ENCODE data around the gene DRAP1. TPM values are rescaled to one million over a fixed set of nuclear protein-coding genes. Genes with fewer than 3 reads are reported as not detected.

Gene DRAP1
- total RNA-seq, 1 donor from 2014 or later, result 118 TPM

DNA sequence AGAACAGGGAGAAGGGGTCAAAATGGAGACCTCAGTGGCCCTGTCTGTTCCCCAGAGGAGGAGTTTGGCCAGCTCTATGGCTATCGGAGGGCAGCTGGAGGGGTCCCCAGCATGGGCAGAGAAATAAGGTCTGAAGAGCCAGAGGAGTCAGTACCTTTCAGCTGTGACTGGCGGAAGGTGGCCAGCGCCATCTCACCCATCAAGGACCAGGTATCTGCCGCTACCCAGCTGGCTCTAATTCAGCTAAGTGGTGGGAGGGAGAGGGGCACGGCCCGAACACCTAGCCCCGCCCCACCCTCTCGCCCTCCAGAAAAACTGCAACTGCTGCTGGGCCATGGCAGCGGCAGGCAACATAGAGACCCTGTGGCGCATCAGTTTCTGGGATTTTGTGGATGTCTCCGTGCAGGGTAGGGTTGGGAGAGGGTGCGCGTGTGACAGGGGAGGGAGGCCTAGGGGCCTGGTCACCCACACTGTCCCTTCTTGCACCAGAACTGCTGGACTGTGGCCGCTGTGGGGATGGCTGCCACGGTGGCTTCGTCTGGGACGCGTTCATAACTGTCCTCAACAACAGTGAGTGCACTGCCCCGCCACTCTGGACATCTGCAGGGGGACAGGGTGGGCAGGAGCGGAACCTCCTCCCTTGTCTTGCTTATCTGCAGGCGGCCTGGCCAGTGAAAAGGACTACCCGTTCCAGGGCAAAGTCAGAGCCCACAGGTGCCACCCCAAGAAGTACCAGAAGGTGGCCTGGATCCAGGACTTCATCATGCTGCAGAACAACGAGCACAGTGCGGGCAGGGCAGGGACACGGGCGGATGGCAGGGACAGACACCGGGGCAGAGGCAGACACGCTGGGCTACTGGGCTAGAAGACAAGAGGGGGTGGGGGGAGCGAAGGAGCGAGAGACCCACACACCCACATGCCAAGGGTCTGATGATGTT lies 36.8 kb upstream of the DRAP1 start:
- Mint-ChIP-seq H3K27ac (no peak overlapping the region), H3K4me3 (ENCODE audit: low read depth) (no peak overlapping the region), H3K36me3 (ENCODE audit: low read depth) (peaks cover 51% of the 10 kb centered on the region), H3K4me1 (ENCODE audit: low read depth) (peaks cover 35% of the 10 kb centered on the region), H3K9me3 (no peaks in the 10 kb centered on the region), H3K27me3 (ENCODE audit: low read depth) (no peaks in the 10 kb centered on the region)
- intact Hi-C loops (cut with micrococcal nuclease), result no loop called here
- no peak for DNase-seq (ENCODE audit: low spot score)

DNA sequence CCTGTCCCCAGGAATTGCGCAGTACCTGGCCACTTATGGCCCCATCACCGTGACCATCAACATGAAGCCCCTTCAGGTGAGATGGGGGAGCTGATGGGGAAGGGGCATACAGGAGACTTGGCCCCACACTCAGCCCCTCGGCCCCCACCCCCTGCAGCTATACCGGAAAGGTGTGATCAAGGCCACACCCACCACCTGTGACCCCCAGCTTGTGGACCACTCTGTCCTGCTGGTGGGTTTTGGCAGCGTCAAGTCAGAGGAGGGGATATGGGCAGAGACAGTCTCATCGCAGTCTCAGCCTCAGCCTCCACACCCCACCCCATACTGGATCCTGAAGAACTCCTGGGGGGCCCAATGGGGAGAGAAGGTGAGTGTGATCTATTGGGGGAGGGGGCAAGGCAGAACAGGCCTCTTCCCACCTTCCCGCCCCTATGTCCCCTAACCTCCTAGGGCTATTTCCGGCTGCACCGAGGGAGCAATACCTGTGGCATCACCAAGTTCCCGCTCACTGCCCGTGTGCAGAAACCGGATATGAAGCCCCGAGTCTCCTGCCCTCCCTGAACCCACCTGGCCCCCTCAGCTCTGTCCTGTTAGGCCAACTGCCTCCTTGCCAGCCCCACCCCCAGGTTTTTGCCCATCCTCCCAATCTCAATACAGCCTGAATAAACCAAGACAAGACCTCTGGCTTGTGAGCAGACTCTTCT lies 36.0 kb upstream of the DRAP1 start:
- Mint-ChIP-seq H3K27me3 (ENCODE audit: low read depth) (no peaks in the 10 kb centered on the region), H3K27ac (no peak overlapping the region), H3K4me3 (ENCODE audit: low read depth) (no peak overlapping the region), H3K9me3 (no peaks in the 10 kb centered on the region), H3K36me3 (ENCODE audit: low read depth) (peaks cover 54% of the 10 kb centered on the region), H3K4me1 (ENCODE audit: low read depth) (peaks cover 36% of the 10 kb centered on the region)
- intact Hi-C loops (cut with micrococcal nuclease), result no loop called here
- no peak for DNase-seq (ENCODE audit: low spot score)

DNA sequence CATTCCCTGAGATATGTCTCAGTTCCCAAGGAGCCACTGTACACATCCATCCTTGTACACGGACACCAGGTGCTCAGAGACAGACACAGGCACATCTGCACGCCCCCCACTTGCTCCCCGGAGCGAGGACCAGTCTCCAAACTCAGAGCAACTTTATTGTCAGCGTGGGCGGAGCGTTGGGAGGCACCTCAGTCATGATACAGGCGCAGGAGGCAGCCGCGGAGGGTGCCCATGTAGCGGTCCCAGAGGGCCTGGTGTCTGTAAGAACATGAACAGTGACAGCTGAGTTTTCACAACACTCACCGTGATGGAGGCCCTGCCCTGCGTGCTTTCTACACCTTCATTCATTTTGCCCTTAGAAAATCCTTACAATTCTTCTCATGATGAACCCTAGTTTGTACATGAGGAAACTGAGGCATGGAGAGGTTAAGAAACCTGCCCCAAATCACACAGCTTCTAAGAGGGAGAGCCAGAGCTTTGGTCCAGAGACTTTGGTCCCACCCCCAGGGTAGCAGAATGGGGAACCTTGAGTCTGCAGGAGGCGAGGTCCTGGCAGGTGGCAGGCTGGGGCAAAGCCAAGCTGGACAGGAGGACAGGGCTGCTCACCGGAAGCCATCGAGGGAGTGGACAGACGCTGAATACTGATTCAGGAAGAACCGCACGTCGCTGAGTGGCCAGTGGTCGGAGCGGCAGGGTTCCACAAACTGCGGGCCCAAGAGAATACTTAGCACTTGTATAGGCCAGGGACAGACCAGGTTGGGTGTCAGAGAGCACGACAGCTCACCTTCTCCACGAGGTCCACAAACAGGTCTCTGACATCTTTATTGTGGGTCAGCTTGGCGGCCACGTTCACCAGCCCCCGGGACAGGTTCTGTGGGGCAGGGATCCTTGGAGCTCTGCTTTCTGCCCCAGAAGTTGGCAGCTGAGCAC lies 35.2 kb upstream of the DRAP1 start:
- H3K9me3 Mint-ChIP-seq, result no peaks in the 10 kb centered on the region
- no peak overlapping the region for H3K4me3 Mint-ChIP-seq (ENCODE audit: low read depth)
- H3K27me3 Mint-ChIP-seq (ENCODE audit: low read depth), result no peaks in the 10 kb centered on the region
- intact Hi-C loops (cut with micrococcal nuclease), result loop anchor here (1.0 kb wide), 1 partner anchor 105 kb away; no protein-coding TSS in a partner anchor
- peak overlapping the region; percentile 58 for H3K27ac Mint-ChIP-seq
- no peak for DNase-seq (ENCODE audit: low spot score)
- peaks cover 55% of the 10 kb centered on the region for H3K36me3 Mint-ChIP-seq (ENCODE audit: low read depth)
- peaks cover 36% of the 10 kb centered on the region for H3K4me1 Mint-ChIP-seq (ENCODE audit: low read depth)

DNA sequence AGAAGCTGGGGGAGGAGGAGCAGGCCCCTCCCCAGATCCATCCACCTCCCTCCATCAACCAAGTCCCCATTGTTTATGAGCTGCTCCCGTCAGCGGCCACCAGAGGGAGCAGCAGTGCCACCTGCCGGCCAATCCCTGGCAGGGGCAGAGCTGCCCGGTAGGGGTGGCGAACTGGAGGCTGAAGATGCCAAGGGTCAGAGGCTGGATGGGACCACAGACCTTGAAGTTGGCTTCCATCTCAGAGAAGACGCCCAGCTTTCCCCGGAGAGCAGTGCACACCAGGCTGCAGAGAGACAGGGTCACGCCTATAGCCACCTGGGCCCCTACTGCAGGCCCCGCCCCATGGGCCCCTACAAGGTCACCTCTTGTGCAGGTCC lies 34.5 kb upstream of the DRAP1 start:
- Mint-ChIP-seq H3K27me3 (ENCODE audit: low read depth) (no peaks in the 10 kb centered on the region), H3K36me3 (ENCODE audit: low read depth) (peaks cover 55% of the 10 kb centered on the region), H3K4me1 (ENCODE audit: low read depth) (peaks cover 37% of the 10 kb centered on the region), H3K4me3 (ENCODE audit: low read depth) (no peak overlapping the region), H3K27ac (peak overlapping the region; percentile 58), H3K9me3 (no peaks in the 10 kb centered on the region)
- intact Hi-C loops (cut with micrococcal nuclease), result loop anchor here (1.0 kb wide), 1 partner anchor 105 kb away; no protein-coding TSS in a partner anchor
- DNase-seq (ENCODE audit: low spot score), result peak; percentile 77

DNA sequence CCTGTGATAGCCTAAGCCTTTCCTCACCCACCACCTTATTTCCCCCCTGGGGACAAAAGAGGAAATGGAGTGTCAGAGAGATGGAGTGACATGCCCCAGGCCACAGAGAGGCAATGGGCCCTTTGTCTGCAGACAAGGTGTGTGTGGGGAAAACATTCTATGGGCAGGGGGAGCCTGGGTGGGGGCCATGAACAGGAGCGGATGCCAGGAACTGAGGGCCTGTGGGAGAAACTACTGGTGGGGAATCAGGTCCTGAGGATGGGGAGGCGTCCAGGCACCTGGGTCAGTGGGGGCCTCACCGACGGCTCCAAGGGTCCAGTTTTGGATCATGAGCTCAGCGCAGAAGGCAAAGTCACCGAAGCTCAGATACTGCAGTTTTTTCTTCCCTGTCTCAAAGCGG lies 34.0 kb upstream of the DRAP1 start:
- Mint-ChIP-seq H3K4me3 (ENCODE audit: low read depth) (no peak overlapping the region), H3K27me3 (ENCODE audit: low read depth) (no peaks in the 10 kb centered on the region), H3K27ac (no peak overlapping the region)

DNA sequence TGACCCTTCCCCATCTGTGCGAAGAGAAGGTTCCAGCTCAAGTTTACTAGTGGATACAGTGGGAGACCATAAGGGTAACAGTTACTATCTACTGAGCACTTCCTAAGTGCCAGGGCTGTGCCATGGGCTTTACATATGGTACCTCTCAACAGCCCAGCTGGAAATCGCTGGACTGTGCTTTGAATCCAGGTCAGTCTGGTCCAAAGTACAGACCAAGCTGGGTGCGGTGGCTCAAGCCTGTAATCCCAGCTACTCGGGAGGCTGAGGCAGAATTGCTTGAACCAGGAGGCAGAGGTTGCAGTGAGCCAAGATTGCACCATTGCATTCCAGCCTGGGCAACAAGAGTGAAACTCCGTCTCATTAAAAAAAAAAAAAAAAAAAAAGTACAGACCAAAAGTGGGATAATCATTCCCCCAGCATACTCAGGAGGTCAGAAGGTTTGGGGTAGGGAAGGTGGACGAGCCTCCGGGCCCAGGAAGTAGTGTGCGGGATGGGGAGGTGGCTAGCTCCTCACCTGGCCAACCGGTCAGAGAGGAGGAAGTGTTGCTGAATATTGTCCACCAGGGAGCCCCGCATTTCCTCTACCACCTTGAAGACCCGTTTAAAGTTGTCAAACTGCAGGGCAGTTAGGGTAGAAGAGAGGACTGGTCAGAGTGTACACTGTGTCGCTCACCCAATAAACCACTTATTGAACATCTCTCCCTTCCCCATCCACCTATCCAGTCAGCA lies 33.3 kb upstream of the DRAP1 start:
- Mint-ChIP-seq H3K9me3 (no peaks in the 10 kb centered on the region), H3K36me3 (ENCODE audit: low read depth) (peaks cover 51% of the 10 kb centered on the region), H3K4me1 (ENCODE audit: low read depth) (peaks cover 36% of the 10 kb centered on the region), H3K27ac (no peak overlapping the region), H3K4me3 (ENCODE audit: low read depth) (peak overlapping the region; percentile 98), H3K27me3 (ENCODE audit: low read depth) (no peaks in the 10 kb centered on the region)
- intact Hi-C loops (cut with micrococcal nuclease), result no loop called here
- DNase-seq (ENCODE audit: low spot score), result no peak

More for the DNA sequence above, 34.0 kb upstream of the DRAP1 start:
- peaks cover 41% of the 10 kb centered on the region for H3K4me1 Mint-ChIP-seq (ENCODE audit: low read depth)
- peaks cover 55% of the 10 kb centered on the region for H3K36me3 Mint-ChIP-seq (ENCODE audit: low read depth)
- no peaks in the 10 kb centered on the region for H3K9me3 Mint-ChIP-seq
- DNase-seq (ENCODE audit: low spot score), result no peak
- intact Hi-C loops (cut with micrococcal nuclease), result no loop called here

DNA sequence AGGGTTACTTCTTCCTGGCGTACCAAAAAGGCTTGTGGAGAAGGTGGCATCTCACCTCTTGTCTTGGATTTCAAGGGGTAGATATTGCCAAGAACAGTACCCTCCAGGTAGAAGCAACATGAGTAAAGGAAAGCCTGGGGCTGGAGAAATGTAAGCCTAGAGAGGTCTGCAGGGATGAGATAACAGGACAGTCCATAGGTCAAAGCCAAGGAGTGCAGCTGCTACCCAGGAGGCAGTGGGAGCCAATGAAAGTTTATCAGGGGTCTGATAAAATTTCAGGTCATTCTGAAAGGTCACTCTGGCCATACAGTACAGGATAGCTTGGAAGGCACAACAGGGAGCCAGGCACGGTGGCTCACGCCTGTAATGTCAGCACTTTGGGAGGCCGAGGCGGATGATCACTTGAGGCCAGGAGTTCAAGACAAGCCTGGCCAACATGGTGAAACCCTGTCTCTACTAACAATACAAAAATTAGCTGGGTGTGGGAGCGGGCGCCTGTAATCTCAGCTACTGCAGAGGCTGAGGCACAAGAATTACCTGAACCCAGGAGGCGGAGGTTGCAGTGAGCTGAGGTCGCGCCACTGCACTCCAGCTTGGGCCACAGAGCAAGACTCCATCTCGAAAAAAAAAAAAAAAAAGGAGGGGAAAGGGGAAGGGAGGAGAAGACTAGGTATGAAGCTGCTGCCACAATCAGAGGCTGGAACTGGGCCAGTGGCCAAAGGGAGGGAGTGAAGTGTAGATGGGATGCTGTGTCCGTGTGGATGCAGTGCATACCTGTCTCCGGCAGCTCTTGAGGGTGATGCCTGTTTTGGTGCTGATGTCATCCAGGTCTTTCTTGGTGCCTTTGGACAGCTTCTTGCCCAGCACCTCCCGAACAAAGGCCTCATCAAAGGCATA lies 32.2 kb upstream of the DRAP1 start:
- H3K27ac Mint-ChIP-seq, result peak overlapping the region; percentile 92
- H3K4me1 Mint-ChIP-seq (ENCODE audit: low read depth), result peaks cover 37% of the 10 kb centered on the region
- intact Hi-C loops (cut with micrococcal nuclease), result no loop called here
- no peak for DNase-seq (ENCODE audit: low spot score)
- H3K27me3 Mint-ChIP-seq (ENCODE audit: low read depth), result no peaks in the 10 kb centered on the region
- no peaks in the 10 kb centered on the region for H3K9me3 Mint-ChIP-seq
- H3K4me3 Mint-ChIP-seq (ENCODE audit: low read depth), result peak overlapping the region; percentile 98
- H3K36me3 Mint-ChIP-seq (ENCODE audit: low read depth), result peaks cover 57% of the 10 kb centered on the region

DNA sequence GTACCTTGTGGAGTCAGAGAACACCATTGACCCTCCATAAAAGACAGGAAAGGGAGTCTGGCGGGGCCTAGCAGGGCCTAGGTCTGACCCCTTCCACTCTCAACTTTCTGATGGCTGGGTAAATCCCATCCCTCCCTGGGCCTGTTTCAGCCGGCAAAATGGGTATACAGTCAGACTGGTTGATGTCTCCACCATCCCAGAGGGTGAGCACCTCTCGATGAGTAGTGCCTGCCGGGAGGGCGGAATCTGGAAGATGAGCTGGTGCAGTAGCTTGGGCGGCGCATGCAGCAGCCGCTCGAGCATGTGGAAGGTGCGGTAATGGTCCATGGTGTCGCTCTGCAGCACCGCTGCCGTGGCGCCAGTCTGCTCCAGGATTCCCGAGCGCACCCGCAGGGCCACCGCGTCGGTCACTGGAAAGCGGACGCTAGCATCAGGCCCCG lies 31.5 kb upstream of the DRAP1 start:
- no peak for DNase-seq (ENCODE audit: low spot score)
- H3K36me3 Mint-ChIP-seq (ENCODE audit: low read depth), result peaks cover 57% of the 10 kb centered on the region
- intact Hi-C loops (cut with micrococcal nuclease), result loop anchor here (1.0 to 2.0 kb wide), 2 partner anchors 73 to 102 kb away; partner anchors contain the start of gene SART1
- H3K9me3 Mint-ChIP-seq, result no peaks in the 10 kb centered on the region
- no peaks in the 10 kb centered on the region for H3K27me3 Mint-ChIP-seq (ENCODE audit: low read depth)
- H3K27ac Mint-ChIP-seq, result peak overlapping the region; percentile 92
- H3K4me3 Mint-ChIP-seq (ENCODE audit: low read depth), result peak overlapping the region; percentile 98
- peaks cover 44% of the 10 kb centered on the region for H3K4me1 Mint-ChIP-seq (ENCODE audit: low read depth)

DNA sequence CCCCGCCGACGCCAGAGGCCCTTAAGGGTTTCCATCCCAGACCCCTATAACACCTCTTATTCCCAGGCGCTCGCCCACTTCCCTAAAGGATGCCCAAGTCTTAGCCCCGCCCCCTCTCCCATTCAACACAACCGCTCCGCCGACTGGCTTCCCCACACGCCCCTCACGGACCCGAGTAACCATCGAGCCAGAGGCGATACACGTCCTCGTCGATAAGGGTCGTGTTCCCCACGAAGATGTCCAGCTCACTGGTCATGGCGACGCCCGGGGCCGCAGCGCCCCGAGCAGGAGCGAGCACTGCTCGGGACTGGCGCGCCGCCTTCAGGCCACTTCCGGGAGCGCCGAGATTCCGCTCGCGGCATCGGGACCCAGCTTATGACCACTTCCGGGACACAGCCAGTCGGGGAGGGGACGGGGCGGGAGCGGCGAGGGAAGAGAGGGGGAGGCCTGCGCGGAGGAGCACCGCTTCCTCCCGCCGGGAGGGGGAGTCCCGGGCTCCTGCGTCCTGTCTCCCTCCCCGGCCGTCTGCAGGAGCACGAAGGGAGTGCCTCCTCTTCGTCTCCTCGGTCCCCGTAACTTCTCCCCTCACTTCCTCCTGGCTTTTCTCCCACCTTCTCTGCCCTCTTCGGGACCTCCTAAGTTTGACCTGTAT lies 30.9 kb upstream of the DRAP1 start, which contains the start of gene FIBP:
Gene FIBP, minus strand, starts transcription at position 309 of the 652 bp plus-strand sequence. Its CDS starts 53 bp downstream, at position 256.
- Mint-ChIP-seq H3K9me3 (no peaks in the 10 kb centered on the region), H3K4me3 (ENCODE audit: low read depth) (peak within 1 kb of the TSS; percentile 98), H3K4me1 (ENCODE audit: low read depth) (peaks cover 47% of the 10 kb centered on the region), H3K36me3 (ENCODE audit: low read depth) (peaks cover 61% of the 10 kb centered on the region), H3K27me3 (ENCODE audit: low read depth) (no peaks in the 10 kb centered on the region), H3K27ac (peak within 1 kb of the TSS; percentile 92)
- peak; percentile 91 for DNase-seq (ENCODE audit: low spot score)
- intact Hi-C loops (cut with micrococcal nuclease), result loop anchor here (1.0 to 2.0 kb wide), 2 partner anchors 73 to 101 kb away; partner anchors contain the start of gene SART1

DNA sequence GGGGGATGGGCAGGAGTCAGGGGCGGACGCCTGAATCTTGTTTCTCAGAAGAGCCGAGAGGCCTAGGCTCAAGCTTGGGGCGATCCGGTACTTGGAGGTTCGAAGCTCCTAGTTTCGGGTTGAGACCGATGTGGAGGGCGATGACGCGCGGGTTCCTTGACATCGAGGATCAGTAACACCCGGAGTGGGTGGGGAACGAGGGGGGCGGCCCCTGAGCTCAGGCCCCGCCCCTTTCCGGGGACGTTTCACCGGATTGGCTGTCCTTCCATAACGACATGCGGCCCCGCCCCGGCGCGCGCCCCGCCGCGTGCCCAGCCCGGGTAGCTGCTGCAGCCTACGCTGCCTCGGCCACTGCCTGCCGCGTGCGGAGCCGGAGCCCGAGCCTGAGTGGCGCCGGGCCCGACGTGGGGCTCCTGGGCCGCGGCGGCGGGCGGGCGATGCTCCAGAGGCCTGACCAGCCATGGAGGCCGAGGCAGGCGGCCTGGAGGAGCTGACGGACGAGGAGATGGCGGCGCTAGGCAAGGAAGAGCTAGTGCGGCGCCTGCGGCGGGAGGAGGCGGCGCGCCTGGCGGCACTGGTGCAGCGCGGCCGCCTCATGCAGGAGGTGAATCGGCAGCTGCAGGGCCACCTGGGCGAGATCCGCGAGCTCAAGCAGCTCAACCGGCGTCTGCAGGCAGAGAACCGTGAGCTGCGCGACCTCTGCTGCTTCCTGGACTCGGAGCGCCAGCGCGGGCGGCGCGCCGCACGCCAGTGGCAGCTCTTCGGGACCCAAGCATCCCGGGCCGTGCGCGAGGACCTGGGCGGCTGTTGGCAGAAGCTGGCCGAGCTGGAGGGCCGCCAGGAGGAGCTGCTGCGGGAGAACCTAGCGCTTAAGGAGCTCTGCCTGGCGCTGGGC lies 28.7 kb upstream of the DRAP1 start, which contains the start of gene CCDC85B:
Gene CCDC85B, plus strand, starts transcription at position 350 of the 895 bp plus-strand sequence. Its CDS starts 111 bp downstream, at position 461.
- peak within 1 kb of the TSS; percentile 92 for H3K27ac Mint-ChIP-seq
- peaks cover 54% of the 10 kb centered on the region for H3K36me3 Mint-ChIP-seq (ENCODE audit: low read depth)
- intact Hi-C loops (cut with micrococcal nuclease), result loop anchor here (1.0 to 5.0 kb wide), 3 partner anchors 10 to 37 kb away; partner anchors contain the start of genes CFL1 and FOSL1
- no peaks in the 10 kb centered on the region for H3K27me3 Mint-ChIP-seq (ENCODE audit: low read depth)
- H3K9me3 Mint-ChIP-seq, result no peaks in the 10 kb centered on the region
- H3K4me3 Mint-ChIP-seq (ENCODE audit: low read depth), result peak within 1 kb of the TSS; percentile 98
- peaks cover 56% of the 10 kb centered on the region for H3K4me1 Mint-ChIP-seq (ENCODE audit: low read depth)
- peak; percentile 98 for DNase-seq (ENCODE audit: low spot score)

All from activated T-helper 2 cell treated with anti-CD3 and anti-CD28 coated beads, Interferon-gamma antibody, Interleukin-2, Interleukin-4, amounts not matched to agents 10 μg/mL and 5 μg/mL and 100 μg/mL, durations not matched to agents 14 hours and 24 hours and 36 hours (primary cell).